Measurements from ENCODE around the gene C2CD4D.

GRCh38 chr1:151832318-151832980, 7.2 kb downstream of the C2CD4D start:
- TF ChIP-seq POLR2A (IDR thresholded peaks at IDR 0.05) (no peak), CTCF (IDR thresholded peaks at IDR 0.05) (no peak)

Measured in uterus (tissue), 2 donors.